Skeletal muscle tissue (tissue), 4 donors: ENCODE results near the gene ADIG. TPM values are rescaled to one million over a fixed set of nuclear protein-coding genes. Genes with fewer than 3 reads are reported as not detected.
A peak's percentile ranks its signal among the peaks of the same experiment; 100 is the strongest.

Source experiments
- H3K27ac ChIP-seq: one replicate; pipeline ENCODE4 v1.7.0; 2013; ENCODE audit warnings: mild to moderate bottlenecking, low read depth, low read length, inconsistent platforms
- H3K27me3 ChIP-seq, 3 donors: one replicate each; pipeline ENCODE4 v1.7.0; 2013; ENCODE audit warnings: low read length in 3 of 3; ENCODE audit not compliant: control insufficient read depth in 3 of 3, insufficient read depth in 3 of 3
- H3K36me3 ChIP-seq, 3 donors: one replicate each; pipeline ENCODE4 v1.7.0; 2013; ENCODE audit warnings: low read length in 3 of 3; ENCODE audit not compliant: control insufficient read depth in 3 of 3, insufficient read depth in 3 of 3
- H3K4me1 ChIP-seq, 3 donors: one replicate each; pipeline ENCODE4 v1.7.0; 2013; ENCODE audit warnings: low read length in 3 of 3, mild to moderate bottlenecking in 3 of 3; ENCODE audit not compliant: control insufficient read depth in 3 of 3, insufficient read depth in 3 of 3
- H3K4me3 ChIP-seq, 3 donors: one replicate each; pipeline ENCODE4 v1.7.0; 2013; ENCODE audit warnings: low read length in 3 of 3
- H3K9ac ChIP-seq, 3 donors: one replicate each; pipeline ENCODE4 v1.7.0; 2013; ENCODE audit warnings: low read length in 3 of 3, mild to moderate bottlenecking in 3 of 3, moderate library complexity in 2 of 3, low read depth in 1 of 3
- H3K9me3 ChIP-seq, 3 donors: one replicate each; pipeline ENCODE4 v1.7.0; 2013; ENCODE audit warnings: low read length in 3 of 3; ENCODE audit not compliant: control insufficient read depth in 3 of 3
- total RNA-seq: library from RNA; depleted of rRNA; stranded (reverse); fragments of >200 nt; gene quantifications from one replicate; pipeline ENCODE4 v1.2.3, GENCODE V29; 2014
- donor health status: Osteomylitis.

Gene ADIG
- not detected for total RNA-seq

GRCh38 chr20:38581013-38581412 lies at the start of gene ADIG:
Gene ADIG (plus strand): TSS chr20:38581197. CDS start chr20:38581251, 54 bp downstream.
- H3K9me3 ChIP-seq, result no peaks in the 10 kb centered on the region
- peaks cover 0 to 12% (median 5%) of the 10 kb centered on the region in 3 donors for H3K36me3 ChIP-seq
- H3K27me3 ChIP-seq, result peaks cover 0 to 5% (median 0%) of the 10 kb centered on the region in 3 donors
- peak within 1 kb of the TSS in 1 of 3 donors; percentile 16 for H3K4me3 ChIP-seq
- H3K4me1 ChIP-seq, result peaks cover 5 to 12% (median 9%) of the 10 kb centered on the region in 3 donors
- no peak within 1 kb of the TSS for H3K27ac ChIP-seq
- peak within 1 kb of the TSS in 1 of 3 donors; percentile 35 for H3K9ac ChIP-seq

GRCh38 chr20:38534756-38535155 lies 46.2 kb upstream of the ADIG start:
- Histone ChIP-seq H3K27me3 (no peaks in the 10 kb centered on the region), H3K36me3 (peaks cover 27 to 67% (median 66%) of the 10 kb centered on the region in 3 donors), H3K9ac (no peak overlapping the region), H3K27ac (no peak overlapping the region), H3K9me3 (no peaks in the 10 kb centered on the region), H3K4me3 (no peak overlapping the region), H3K4me1 (no peaks in the 10 kb centered on the region)

- Histone ChIP-seq H3K27me3 (no peaks in the 10 kb centered on the region), H3K27ac (no peak overlapping the region), H3K9ac (no peak overlapping the region), H3K4me1 (no peaks in the 10 kb centered on the region), H3K4me3 (no peak overlapping the region), H3K9me3 (no peaks in the 10 kb centered on the region), H3K36me3 (peaks cover 31 to 74% (median 72%) of the 10 kb centered on the region in 3 donors)
Measured at GRCh38 chr20:38536310-38536709, 44.7 kb upstream of the ADIG start.

GRCh38 chr20:38537176-38537575 lies 43.8 kb upstream of the ADIG start:
- Histone ChIP-seq H3K9me3 (no peaks in the 10 kb centered on the region), H3K4me1 (no peaks in the 10 kb centered on the region), H3K36me3 (peaks cover 35 to 76% (median 75%) of the 10 kb centered on the region in 3 donors)

GRCh38 chr20:38538789-38539188 lies 42.2 kb upstream of the ADIG start:
- no peaks in the 10 kb centered on the region for H3K27me3 ChIP-seq
- H3K36me3 ChIP-seq, result peaks cover 27 to 81% (median 79%) of the 10 kb centered on the region in 3 donors
- no peak overlapping the region for H3K27ac ChIP-seq
- H3K9me3 ChIP-seq, result no peaks in the 10 kb centered on the region
- H3K9ac ChIP-seq, result no peak overlapping the region
- no peak overlapping the region for H3K4me3 ChIP-seq
- no peaks in the 10 kb centered on the region for H3K4me1 ChIP-seq

More at GRCh38 chr20:38537176-38537575, 43.8 kb upstream of the ADIG start:
- Histone ChIP-seq H3K27me3 (no peaks in the 10 kb centered on the region), H3K27ac (no peak overlapping the region), H3K4me3 (no peak overlapping the region), H3K9ac (no peak overlapping the region)

GRCh38 chr20:38543014-38543906 lies 37.7 kb upstream of the ADIG start:
- H3K27me3 ChIP-seq, result no peaks in the 10 kb centered on the region
- no peak overlapping the region for H3K4me3 ChIP-seq
- no peak overlapping the region for H3K9ac ChIP-seq
- no peak overlapping the region for H3K27ac ChIP-seq
- no peaks in the 10 kb centered on the region for H3K4me1 ChIP-seq
- H3K9me3 ChIP-seq, result no peaks in the 10 kb centered on the region
- peaks cover 33 to 77% (median 69%) of the 10 kb centered on the region in 3 donors for H3K36me3 ChIP-seq

GRCh38 chr20:38545771-38546170 lies 35.2 kb upstream of the ADIG start:
- H3K36me3 ChIP-seq, result peaks cover 33 to 70% (median 60%) of the 10 kb centered on the region in 3 donors
- H3K27ac ChIP-seq, result no peak overlapping the region
- no peak overlapping the region for H3K4me3 ChIP-seq
- no peaks in the 10 kb centered on the region for H3K4me1 ChIP-seq
- H3K27me3 ChIP-seq, result no peaks in the 10 kb centered on the region
- no peak overlapping the region for H3K9ac ChIP-seq
- no peaks in the 10 kb centered on the region for H3K9me3 ChIP-seq

- Histone ChIP-seq H3K27me3 (no peaks in the 10 kb centered on the region), H3K27ac (no peak overlapping the region), H3K9ac (no peak overlapping the region), H3K36me3 (peaks cover 28 to 66% (median 60%) of the 10 kb centered on the region in 3 donors), H3K9me3 (no peaks in the 10 kb centered on the region), H3K4me3 (no peak overlapping the region), H3K4me1 (no peaks in the 10 kb centered on the region)
Measured at GRCh38 chr20:38547288-38548085, 33.5 kb upstream of the ADIG start.

GRCh38 chr20:38548356-38549083 lies 32.5 kb upstream of the ADIG start:
- Histone ChIP-seq H3K36me3 (peaks cover 32 to 67% (median 61%) of the 10 kb centered on the region in 3 donors), H3K9me3 (no peaks in the 10 kb centered on the region), H3K27me3 (no peaks in the 10 kb centered on the region), H3K27ac (no peak overlapping the region), H3K4me3 (no peak overlapping the region), H3K9ac (no peak overlapping the region), H3K4me1 (no peaks in the 10 kb centered on the region)
